ENCODE results near the gene FOSL2.

The FOSL2 gene

DNA sequence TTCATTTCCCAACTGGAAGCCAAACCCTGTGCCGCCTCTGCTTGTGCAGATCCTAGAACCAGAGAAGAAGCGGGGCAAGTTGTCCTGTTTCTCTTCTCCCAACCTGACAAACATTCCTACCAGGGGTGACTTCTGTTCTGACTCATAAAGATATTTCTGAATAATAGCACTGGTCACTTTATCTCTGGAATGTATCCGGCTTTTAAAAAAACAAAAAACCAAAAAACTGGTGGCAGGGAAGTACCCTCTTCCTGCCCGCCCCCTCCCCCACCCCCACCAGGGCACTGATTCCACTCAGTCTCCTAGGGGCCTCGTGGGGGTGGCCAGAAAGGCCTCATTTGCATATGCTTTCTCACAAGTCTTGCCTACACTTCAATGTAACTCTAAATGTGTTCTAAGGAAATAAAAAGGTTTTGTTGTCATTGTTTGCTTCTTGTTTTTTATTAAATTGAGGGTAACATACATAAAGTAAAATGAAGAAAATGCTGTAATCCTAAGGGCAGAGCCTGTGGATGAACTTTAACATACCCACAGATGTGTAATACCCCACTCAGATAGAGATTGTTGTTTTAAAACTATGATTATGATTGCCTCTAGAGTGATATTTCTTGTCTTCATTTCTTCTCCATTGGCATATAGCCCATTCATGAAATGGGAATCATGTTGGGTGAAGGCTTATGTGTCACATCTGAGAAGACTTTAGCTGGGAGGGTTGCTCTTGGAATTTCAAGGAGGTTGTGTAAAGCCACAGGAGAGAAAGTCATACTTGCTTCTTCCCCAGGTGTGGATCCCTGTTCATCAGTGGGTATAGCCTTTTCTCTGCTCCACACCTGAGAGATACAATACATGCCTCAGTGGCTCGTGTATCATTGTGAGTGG, 5.3 kb upstream of the FOSL2 start:
- H2AFZ ChIP-seq (ENCODE audit: low read depth, low read length), result no peak overlapping the region
- H3K4me1 ChIP-seq (ENCODE audit: insufficient read depth, low read length), result peaks cover 19% of the 10 kb centered on the region
- no peaks in the 10 kb centered on the region for H3K27me3 ChIP-seq (ENCODE audit: insufficient read depth, low read length)
- no peak overlapping the region for H3K4me3 ChIP-seq (ENCODE audit: low read length)
- H3K36me3 ChIP-seq (ENCODE audit: insufficient read depth, low read length), result no peaks in the 10 kb centered on the region
- no peaks in the 10 kb centered on the region for H3K9me3 ChIP-seq (ENCODE audit: low read length)

- Histone ChIP-seq H3K4me1 (ENCODE audit: insufficient read depth, low read length) (peaks cover 25% of the 10 kb centered on the region), H3K36me3 (ENCODE audit: insufficient read depth, low read length) (no peaks in the 10 kb centered on the region), H2AFZ (ENCODE audit: low read depth, low read length) (peak overlapping the region; percentile 97), H3K27me3 (ENCODE audit: insufficient read depth, low read length) (no peaks in the 10 kb centered on the region), H3K4me3 (ENCODE audit: low read length) (peak overlapping the region; percentile 79), H3K9me3 (ENCODE audit: low read length) (no peaks in the 10 kb centered on the region)
These were observed 3.0 kb upstream of the FOSL2 start for GRCh38 chr2:28389399-28390240.

GRCh38 chr2:28390241-28390745, 2.4 kb upstream of the FOSL2 start:
- H3K9me3 ChIP-seq (ENCODE audit: low read length), result no peaks in the 10 kb centered on the region
- peak overlapping the region; percentile 97 for H2AFZ ChIP-seq (ENCODE audit: low read depth, low read length)
- H3K27me3 ChIP-seq (ENCODE audit: insufficient read depth, low read length), result no peaks in the 10 kb centered on the region
- no peaks in the 10 kb centered on the region for H3K36me3 ChIP-seq (ENCODE audit: insufficient read depth, low read length)
- peaks cover 32% of the 10 kb centered on the region for H3K4me1 ChIP-seq (ENCODE audit: insufficient read depth, low read length)
- peak overlapping the region; percentile 79 for H3K4me3 ChIP-seq (ENCODE audit: low read length)

DNA sequence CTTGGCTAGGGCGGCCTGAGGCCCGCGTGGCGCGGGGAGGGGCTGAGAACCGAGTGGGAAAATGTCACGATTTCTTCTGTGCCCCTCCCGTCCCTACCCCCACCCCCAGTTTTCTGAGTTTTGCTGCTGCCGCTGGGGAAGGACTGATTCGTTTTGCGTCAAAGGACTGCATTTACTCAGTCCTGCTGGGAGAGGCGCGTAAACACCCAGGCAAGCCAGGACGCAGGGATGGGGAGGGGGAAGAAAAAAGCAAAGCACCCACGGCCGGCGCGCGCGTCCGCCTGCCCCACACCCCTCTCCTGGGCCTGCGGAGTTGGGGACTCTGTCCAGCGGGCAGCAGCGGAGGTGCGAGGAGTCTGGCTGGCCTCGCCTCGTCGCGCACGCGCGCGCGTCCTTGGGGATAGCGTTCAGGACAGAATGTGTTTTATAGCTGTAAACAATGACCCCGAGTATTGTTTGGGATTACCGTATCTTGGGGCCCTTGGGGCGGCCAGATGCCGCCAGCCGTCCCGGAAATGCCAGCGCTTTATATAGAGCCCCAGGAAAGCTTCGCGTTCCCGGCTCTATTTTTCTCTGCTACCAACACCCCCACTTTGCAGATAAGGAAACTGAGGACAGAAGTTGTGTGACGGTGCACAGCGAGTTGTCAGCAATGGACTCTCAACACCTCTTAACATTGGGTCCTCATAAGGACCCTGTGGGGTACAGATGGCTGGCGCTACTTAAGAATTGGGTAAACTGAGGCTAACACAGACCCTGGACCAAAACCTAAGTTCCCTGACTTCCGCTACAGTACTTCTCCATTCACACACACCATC, 1.7 kb upstream of the FOSL2 start:
- Histone ChIP-seq H3K4me1 (ENCODE audit: insufficient read depth, low read length) (peaks cover 39% of the 10 kb centered on the region), H3K36me3 (ENCODE audit: insufficient read depth, low read length) (no peaks in the 10 kb centered on the region), H3K4me3 (ENCODE audit: low read length) (peak overlapping the region; percentile 79), H3K9me3 (ENCODE audit: low read length) (no peaks in the 10 kb centered on the region), H2AFZ (ENCODE audit: low read depth, low read length) (peak overlapping the region; percentile 97), H3K27me3 (ENCODE audit: insufficient read depth, low read length) (no peaks in the 10 kb centered on the region)

- Histone ChIP-seq H3K27me3 (ENCODE audit: insufficient read depth, low read length) (no peaks in the 10 kb centered on the region), H2AFZ (ENCODE audit: low read depth, low read length) (peak overlapping the region; percentile 97), H3K36me3 (ENCODE audit: insufficient read depth, low read length) (no peaks in the 10 kb centered on the region), H3K4me1 (ENCODE audit: insufficient read depth, low read length) (peaks cover 46% of the 10 kb centered on the region), H3K4me3 (ENCODE audit: low read length) (peak overlapping the region; percentile 79), H3K9me3 (ENCODE audit: low read length) (no peaks in the 10 kb centered on the region)
These were observed 928 bp upstream of the FOSL2 start for GRCh38 chr2:28391564-28392296.

GRCh38 chr2:28393114-28393836, 617 bp downstream of the FOSL2 start:
- Histone ChIP-seq H3K36me3 (ENCODE audit: insufficient read depth, low read length) (no peaks in the 10 kb centered on the region), H3K27me3 (ENCODE audit: insufficient read depth, low read length) (no peaks in the 10 kb centered on the region), H3K4me3 (ENCODE audit: low read length) (peak overlapping the region; percentile 79), H3K9me3 (ENCODE audit: low read length) (no peaks in the 10 kb centered on the region), H2AFZ (ENCODE audit: low read depth, low read length) (peak overlapping the region; percentile 76), H3K4me1 (ENCODE audit: insufficient read depth, low read length) (peaks cover 55% of the 10 kb centered on the region)

GRCh38 chr2:28394331-28394877, 1.7 kb downstream of the FOSL2 start:
- H3K9me3 ChIP-seq (ENCODE audit: low read length), result no peaks in the 10 kb centered on the region
- H2AFZ ChIP-seq (ENCODE audit: low read depth, low read length), result no peak overlapping the region
- H3K4me1 ChIP-seq (ENCODE audit: insufficient read depth, low read length), result peaks cover 53% of the 10 kb centered on the region
- no peaks in the 10 kb centered on the region for H3K27me3 ChIP-seq (ENCODE audit: insufficient read depth, low read length)
- H3K36me3 ChIP-seq (ENCODE audit: insufficient read depth, low read length), result no peaks in the 10 kb centered on the region
- peak overlapping the region; percentile 79 for H3K4me3 ChIP-seq (ENCODE audit: low read length)

DNA sequence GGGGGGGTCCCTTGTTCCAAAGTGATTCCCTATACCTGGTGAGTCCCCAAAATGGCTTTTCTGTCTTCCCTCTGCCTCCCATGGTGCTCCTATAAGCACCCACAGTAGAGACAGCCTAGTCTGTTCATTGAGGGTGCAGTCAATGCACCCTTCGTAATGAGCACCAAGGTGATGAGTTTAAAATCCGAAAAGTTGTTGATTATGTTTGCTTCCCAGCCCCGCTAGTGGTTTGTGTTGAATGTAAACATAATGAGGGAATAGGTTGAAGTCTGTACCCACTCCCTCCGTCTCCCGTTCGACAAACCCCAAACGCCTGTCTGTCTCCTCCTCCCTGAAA, 2.3 kb downstream of the FOSL2 start:
- Histone ChIP-seq H3K9me3 (ENCODE audit: low read length) (no peaks in the 10 kb centered on the region), H2AFZ (ENCODE audit: low read depth, low read length) (no peak overlapping the region), H3K27me3 (ENCODE audit: insufficient read depth, low read length) (no peaks in the 10 kb centered on the region), H3K4me3 (ENCODE audit: low read length) (peak overlapping the region; percentile 79), H3K4me1 (ENCODE audit: insufficient read depth, low read length) (peaks cover 49% of the 10 kb centered on the region), H3K36me3 (ENCODE audit: insufficient read depth, low read length) (no peaks in the 10 kb centered on the region)

- no peaks in the 10 kb centered on the region for H3K9me3 ChIP-seq (ENCODE audit: low read length)
- no peaks in the 10 kb centered on the region for H3K27me3 ChIP-seq (ENCODE audit: insufficient read depth, low read length)
- H3K4me3 ChIP-seq (ENCODE audit: low read length), result peak overlapping the region; percentile 79
- H2AFZ ChIP-seq (ENCODE audit: low read depth, low read length), result no peak overlapping the region
- peaks cover 52% of the 10 kb centered on the region for H3K4me1 ChIP-seq (ENCODE audit: insufficient read depth, low read length)
- H3K36me3 ChIP-seq (ENCODE audit: insufficient read depth, low read length), result no peaks in the 10 kb centered on the region
These were observed 2.8 kb downstream of the FOSL2 start for GRCh38 chr2:28395334-28396061.

DNA sequence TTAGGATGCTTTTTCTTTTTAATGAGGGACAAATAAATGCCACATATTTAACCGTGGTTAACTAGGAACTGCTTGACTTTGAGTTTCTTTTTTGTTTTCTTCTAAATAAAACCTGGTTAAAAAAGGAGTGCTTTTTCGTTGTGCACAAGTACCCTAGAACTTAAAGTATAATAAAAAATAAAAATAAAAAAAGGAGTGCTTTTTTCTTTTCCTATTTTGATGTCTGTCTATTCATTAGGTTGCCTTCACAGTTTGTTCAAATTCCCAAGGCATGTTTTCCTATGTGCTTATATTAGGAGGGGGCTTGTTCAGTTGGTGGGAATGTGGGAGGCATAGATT, 4.4 kb downstream of the FOSL2 start:
- H3K9me3 ChIP-seq (ENCODE audit: low read length), result no peaks in the 10 kb centered on the region
- no peak overlapping the region for H2AFZ ChIP-seq (ENCODE audit: low read depth, low read length)
- no peaks in the 10 kb centered on the region for H3K27me3 ChIP-seq (ENCODE audit: insufficient read depth, low read length)
- H3K36me3 ChIP-seq (ENCODE audit: insufficient read depth, low read length), result no peaks in the 10 kb centered on the region
- H3K4me1 ChIP-seq (ENCODE audit: insufficient read depth, low read length), result peaks cover 50% of the 10 kb centered on the region
- no peak overlapping the region for H3K4me3 ChIP-seq (ENCODE audit: low read length)

- Histone ChIP-seq H3K27me3 (ENCODE audit: insufficient read depth, low read length) (no peaks in the 10 kb centered on the region), H3K4me1 (ENCODE audit: insufficient read depth, low read length) (peaks cover 50% of the 10 kb centered on the region), H3K36me3 (ENCODE audit: insufficient read depth, low read length) (no peaks in the 10 kb centered on the region), H3K9me3 (ENCODE audit: low read length) (no peaks in the 10 kb centered on the region), H2AFZ (ENCODE audit: low read depth, low read length) (no peak overlapping the region), H3K4me3 (ENCODE audit: low read length) (no peak overlapping the region)
These were observed 5.6 kb downstream of the FOSL2 start for GRCh38 chr2:28398101-28398834.
